Liver (tissue), 3 donors: ENCODE measurements around the gene KMT2B.

Experiments
- ATF3 ChIP-seq: IDR thresholded peaks from 2 replicates; pipeline ENCODE4 v1.6.1; 2016; ENCODE audit warnings: antibody characterized with exemption
- GABPA ChIP-seq, 2 donors: IDR thresholded peaks in 1 of 2; conservative IDR thresholded peaks in 1 of 2; 2 replicates each; pipeline ENCODE4 v1.6.1; 2016; ENCODE audit warnings: antibody characterized with exemption in 2 of 2, mild to moderate bottlenecking in 1 of 2, moderate library complexity in 1 of 2
- MAX ChIP-seq: IDR thresholded peaks from 2 replicates; pipeline ENCODE4 v1.6.1; 2016; ENCODE audit warnings: antibody characterized with exemption
- REST ChIP-seq: IDR thresholded peaks from 2 replicates; pipeline ENCODE4 v1.6.1; 2016; ENCODE audit warnings: antibody characterized with exemption, mild to moderate bottlenecking
- SP1 ChIP-seq: IDR thresholded peaks from 2 replicates; pipeline ENCODE4 v1.6.1; 2018; ENCODE audit warnings: antibody characterized with exemption, mild to moderate bottlenecking
- TF ChIP-seq, protein P1 (sequence below): fragments of 150-350 bp; IDR thresholded peaks from 2 replicates; pipeline ENCODE4 v1.5.1; 2017; ENCODE audit warnings: improper control_type of control experiment, low read depth, low read length; ENCODE audit not compliant: missing input control
- donor health status: healthy.
- donor health status: healthy.

- TF ChIP-seq, protein P1, sequence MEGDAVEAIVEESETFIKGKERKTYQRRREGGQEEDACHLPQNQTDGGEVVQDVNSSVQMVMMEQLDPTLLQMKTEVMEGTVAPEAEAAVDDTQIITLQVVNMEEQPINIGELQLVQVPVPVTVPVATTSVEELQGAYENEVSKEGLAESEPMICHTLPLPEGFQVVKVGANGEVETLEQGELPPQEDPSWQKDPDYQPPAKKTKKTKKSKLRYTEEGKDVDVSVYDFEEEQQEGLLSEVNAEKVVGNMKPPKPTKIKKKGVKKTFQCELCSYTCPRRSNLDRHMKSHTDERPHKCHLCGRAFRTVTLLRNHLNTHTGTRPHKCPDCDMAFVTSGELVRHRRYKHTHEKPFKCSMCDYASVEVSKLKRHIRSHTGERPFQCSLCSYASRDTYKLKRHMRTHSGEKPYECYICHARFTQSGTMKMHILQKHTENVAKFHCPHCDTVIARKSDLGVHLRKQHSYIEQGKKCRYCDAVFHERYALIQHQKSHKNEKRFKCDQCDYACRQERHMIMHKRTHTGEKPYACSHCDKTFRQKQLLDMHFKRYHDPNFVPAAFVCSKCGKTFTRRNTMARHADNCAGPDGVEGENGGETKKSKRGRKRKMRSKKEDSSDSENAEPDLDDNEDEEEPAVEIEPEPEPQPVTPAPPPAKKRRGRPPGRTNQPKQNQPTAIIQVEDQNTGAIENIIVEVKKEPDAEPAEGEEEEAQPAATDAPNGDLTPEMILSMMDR, result no peak
- TF ChIP-seq ATF3 (no peak), REST (no peak), MAX (no peak), GABPA (IDR thresholded peaks at IDR 0.05 in 1 of 2, conservative IDR thresholded peaks at IDR 0.05 in 1 of 2) (no peak), SP1 (no peak)
Measured at GRCh38 chr19:35781650-35782049, 63.8 kb downstream of the KMT2B start.
